Stimulated activated effector memory CD8-positive, alpha-beta T cell treated with anti-CD3 and anti-CD28 coated beads, Interleukin-12 subunit alpha, Interleukin-12 subunit beta, amount 100 ng/mL, for 72 hours (primary cell): ENCODE results near the gene NPAS2.

Experiments
- ATAC-seq: fragments of 150-1000 bp; cut with Tn5 transposase; 2 replicates; pipeline ENCODE4 v1.10.0; 2021
- DNase-seq, 2 donors: peaks; one replicate each; pipeline ENCODE4 v3.0.0; 2021 to 2022; ENCODE audit warnings: low spot score in 2 of 2
- H3K27ac Mint-ChIP-seq: one replicate; pipeline ENCODE4 v1.8.0; 2022; ENCODE audit warnings: mild to moderate bottlenecking, mixed read lengths
- H3K36me3 Mint-ChIP-seq: one replicate; pipeline ENCODE4 v1.8.0; 2022; ENCODE audit warnings: mild to moderate bottlenecking, mixed read lengths
- H3K4me1 Mint-ChIP-seq: one replicate; pipeline ENCODE4 v1.8.0; 2022; ENCODE audit warnings: mixed read lengths
- H3K4me3 Mint-ChIP-seq: one replicate; pipeline ENCODE4 v1.8.0; 2022; ENCODE audit warnings: mild to moderate bottlenecking, mixed read lengths
- H3K9me3 Mint-ChIP-seq: one replicate; pipeline ENCODE4 v1.8.0; 2022; ENCODE audit warnings: mixed read lengths

NPAS2 gene

GRCh38 chr2:100823665-100824438, 3.9 kb downstream of the NPAS2 start:
- Mint-ChIP-seq H3K4me3 (no peak overlapping the region), H3K36me3 (no peaks in the 10 kb centered on the region), H3K27ac (no peak overlapping the region), H3K4me1 (no peaks in the 10 kb centered on the region), H3K9me3 (peaks cover 6% of the 10 kb centered on the region)
- ATAC-seq, result no peak
- DNase-seq, result no peak

- Mint-ChIP-seq H3K4me1 (no peaks in the 10 kb centered on the region), H3K36me3 (no peaks in the 10 kb centered on the region)
- no peak for ATAC-seq
These were observed 4.9 kb downstream of the NPAS2 start for GRCh38 chr2:100824842-100825241.

GRCh38 chr2:100826494-100826893, 6.6 kb downstream of the NPAS2 start:
- no peak for DNase-seq
- Mint-ChIP-seq H3K9me3 (peaks cover 6% of the 10 kb centered on the region), H3K4me3 (no peak overlapping the region), H3K4me1 (no peaks in the 10 kb centered on the region), H3K36me3 (no peaks in the 10 kb centered on the region), H3K27ac (no peak overlapping the region)
- ATAC-seq, result no peak

More at GRCh38 chr2:100824842-100825241, 4.9 kb downstream of the NPAS2 start:
- Mint-ChIP-seq H3K9me3 (peaks cover 6% of the 10 kb centered on the region), H3K4me3 (no peak overlapping the region), H3K27ac (no peak overlapping the region)
- DNase-seq, result no peak

GRCh38 chr2:100831158-100831750, 11.3 kb downstream of the NPAS2 start:
- no peak overlapping the region for H3K4me3 Mint-ChIP-seq
- H3K36me3 Mint-ChIP-seq, result no peaks in the 10 kb centered on the region
- ATAC-seq (no peak), DNase-seq (no peak)
- H3K4me1 Mint-ChIP-seq, result no peaks in the 10 kb centered on the region
- H3K9me3 Mint-ChIP-seq, result peaks cover 6% of the 10 kb centered on the region
- H3K27ac Mint-ChIP-seq, result no peak overlapping the region

GRCh38 chr2:100831831-100832230, 11.9 kb downstream of the NPAS2 start:
- no peaks in the 10 kb centered on the region for H3K4me1 Mint-ChIP-seq
- no peak overlapping the region for H3K4me3 Mint-ChIP-seq

GRCh38 chr2:100832885-100833284, 12.9 kb downstream of the NPAS2 start:
- Mint-ChIP-seq H3K4me3 (no peak overlapping the region), H3K9me3 (peaks cover 5% of the 10 kb centered on the region), H3K4me1 (no peaks in the 10 kb centered on the region), H3K36me3 (no peaks in the 10 kb centered on the region), H3K27ac (no peak overlapping the region)
- no peak for DNase-seq
- ATAC-seq, result no peak

More at GRCh38 chr2:100831831-100832230, 11.9 kb downstream of the NPAS2 start:
- DNase-seq (no peak), ATAC-seq (no peak)
- Mint-ChIP-seq H3K27ac (no peak overlapping the region), H3K9me3 (peaks cover 6% of the 10 kb centered on the region), H3K36me3 (no peaks in the 10 kb centered on the region)

- no peak overlapping the region for H3K4me3 Mint-ChIP-seq
- H3K36me3 Mint-ChIP-seq, result no peaks in the 10 kb centered on the region
- H3K4me1 Mint-ChIP-seq, result no peaks in the 10 kb centered on the region
- ATAC-seq (no peak), DNase-seq (no peak)
- peaks cover under 1% of the 10 kb centered on the region for H3K9me3 Mint-ChIP-seq
- no peak overlapping the region for H3K27ac Mint-ChIP-seq
These were observed 13.4 kb downstream of the NPAS2 start for GRCh38 chr2:100833331-100833730.

GRCh38 chr2:100834221-100834620, 14.3 kb downstream of the NPAS2 start:
- H3K4me3 Mint-ChIP-seq, result no peak overlapping the region

GRCh38 chr2:100835006-100835659, 15.2 kb downstream of the NPAS2 start:
- no peaks in the 10 kb centered on the region for H3K36me3 Mint-ChIP-seq
- no peak overlapping the region for H3K4me3 Mint-ChIP-seq
- no peak for DNase-seq
- no peaks in the 10 kb centered on the region for H3K4me1 Mint-ChIP-seq
- no peak for ATAC-seq
- no peaks in the 10 kb centered on the region for H3K9me3 Mint-ChIP-seq
- H3K27ac Mint-ChIP-seq, result no peak overlapping the region

More at GRCh38 chr2:100834221-100834620, 14.3 kb downstream of the NPAS2 start:
- DNase-seq (no peak), ATAC-seq (no peak)
- Mint-ChIP-seq H3K4me1 (no peaks in the 10 kb centered on the region), H3K27ac (no peak overlapping the region), H3K9me3 (no peaks in the 10 kb centered on the region), H3K36me3 (no peaks in the 10 kb centered on the region)

GRCh38 chr2:100840519-100840918, 20.6 kb downstream of the NPAS2 start:
- Mint-ChIP-seq H3K36me3 (no peaks in the 10 kb centered on the region), H3K4me1 (no peaks in the 10 kb centered on the region), H3K4me3 (no peak overlapping the region), H3K27ac (no peak overlapping the region), H3K9me3 (peaks cover 3% of the 10 kb centered on the region)
- DNase-seq (no peak), ATAC-seq (no peak)

GRCh38 chr2:100842241-100842922, 22.4 kb downstream of the NPAS2 start:
- Mint-ChIP-seq H3K4me3 (no peak overlapping the region), H3K4me1 (no peaks in the 10 kb centered on the region), H3K36me3 (no peaks in the 10 kb centered on the region), H3K9me3 (peaks cover 3% of the 10 kb centered on the region), H3K27ac (no peak overlapping the region)
- DNase-seq (no peak), ATAC-seq (no peak)

GRCh38 chr2:100844514-100844913, 24.6 kb downstream of the NPAS2 start:
- no peak overlapping the region for H3K27ac Mint-ChIP-seq
- DNase-seq (no peak), ATAC-seq (peak; percentile 48)
- peaks cover 3% of the 10 kb centered on the region for H3K9me3 Mint-ChIP-seq
- no peaks in the 10 kb centered on the region for H3K36me3 Mint-ChIP-seq
- H3K4me1 Mint-ChIP-seq, result no peaks in the 10 kb centered on the region
- no peak overlapping the region for H3K4me3 Mint-ChIP-seq

- DNase-seq (no peak), ATAC-seq (no peak)
- no peaks in the 10 kb centered on the region for H3K4me1 Mint-ChIP-seq
- peaks cover 3% of the 10 kb centered on the region for H3K9me3 Mint-ChIP-seq
- H3K4me3 Mint-ChIP-seq, result no peak overlapping the region
- no peak overlapping the region for H3K27ac Mint-ChIP-seq
- H3K36me3 Mint-ChIP-seq, result no peaks in the 10 kb centered on the region
These were observed 25.4 kb downstream of the NPAS2 start for GRCh38 chr2:100845141-100845991.

GRCh38 chr2:100846716-100847115, 26.8 kb downstream of the NPAS2 start:
- Mint-ChIP-seq H3K36me3 (no peaks in the 10 kb centered on the region), H3K9me3 (peaks cover 3% of the 10 kb centered on the region), H3K4me3 (no peak overlapping the region), H3K4me1 (no peaks in the 10 kb centered on the region), H3K27ac (no peak overlapping the region)
- no peak for DNase-seq
- no peak for ATAC-seq

GRCh38 chr2:100852447-100852846, 32.5 kb downstream of the NPAS2 start:
- Mint-ChIP-seq H3K9me3 (no peaks in the 10 kb centered on the region), H3K27ac (no peak overlapping the region), H3K36me3 (no peaks in the 10 kb centered on the region), H3K4me3 (no peak overlapping the region), H3K4me1 (no peaks in the 10 kb centered on the region)
- DNase-seq (no peak), ATAC-seq (no peak)
